Measurements from ENCODE around the gene NPTXR.

Gene NPTXR

GRCh38 chr22:38881464-38881871 lies 37.6 kb upstream of the NPTXR start:
- DNase-seq (ENCODE audit: low spot score) = no peak
- in situ Hi-C loops (cut with MboI; ENCODE audit: low pct_unique_long_range_greater_than_20kb, low sequenced_read_pairs, unreplicated experiment) = no loop called here
- TF ChIP-seq CTCF (IDR thresholded peaks at IDR 0.05; ENCODE audit: extremely low read depth, insufficient read depth, missing control alignments) = no peak

- in situ Hi-C loops (cut with MboI; ENCODE audit: low pct_unique_long_range_greater_than_20kb, low sequenced_read_pairs, unreplicated experiment) = no loop called here
- no peak for DNase-seq (ENCODE audit: low spot score)
- no peak for TF ChIP-seq CTCF (IDR thresholded peaks at IDR 0.05; ENCODE audit: extremely low read depth, insufficient read depth, missing control alignments)
These were observed 36.1 kb upstream of the NPTXR start for GRCh38 chr22:38879961-38880360.

- TF ChIP-seq CTCF (IDR thresholded peaks at IDR 0.05; ENCODE audit: extremely low read depth, insufficient read depth, missing control alignments) = no peak
- no peak for DNase-seq (ENCODE audit: low spot score)
- in situ Hi-C loops (cut with MboI; ENCODE audit: low pct_unique_long_range_greater_than_20kb, low sequenced_read_pairs, unreplicated experiment) = no loop called here
These were observed 35.4 kb upstream of the NPTXR start for GRCh38 chr22:38879108-38879729.

GRCh38 chr22:38878001-38878400 lies 34.2 kb upstream of the NPTXR start:
- in situ Hi-C loops (cut with MboI; ENCODE audit: low pct_unique_long_range_greater_than_20kb, low sequenced_read_pairs, unreplicated experiment) = no loop called here
- no peak for TF ChIP-seq CTCF (IDR thresholded peaks at IDR 0.05; ENCODE audit: extremely low read depth, insufficient read depth, missing control alignments)
- no peak for DNase-seq (ENCODE audit: low spot score)

- no peak for TF ChIP-seq CTCF (IDR thresholded peaks at IDR 0.05; ENCODE audit: extremely low read depth, insufficient read depth, missing control alignments)
- no peak for DNase-seq (ENCODE audit: low spot score)
- in situ Hi-C loops (cut with MboI; ENCODE audit: low pct_unique_long_range_greater_than_20kb, low sequenced_read_pairs, unreplicated experiment) = no loop called here
These were observed 30.8 kb upstream of the NPTXR start for GRCh38 chr22:38874529-38875222.

GRCh38 chr22:38873469-38874411 lies 29.9 kb upstream of the NPTXR start:
- no peak for TF ChIP-seq CTCF (IDR thresholded peaks at IDR 0.05; ENCODE audit: extremely low read depth, insufficient read depth, missing control alignments)
- in situ Hi-C loops (cut with MboI; ENCODE audit: low pct_unique_long_range_greater_than_20kb, low sequenced_read_pairs, unreplicated experiment) = no loop called here
- peak; percentile 79 for DNase-seq (ENCODE audit: low spot score)
